Measurements from ENCODE around the gene UMAD1.
"Not testable (repeated sequence)": the region's sequence is repeated elsewhere in the genome, so short reads cannot be mapped to it uniquely, and the experiment has no call there.

UMAD1 gene

GRCh38 chr7:7798510-7798909 is 158.0 kb downstream of the UMAD1 start:
- DNase-seq (ENCODE audit: low read depth): no peak

GRCh38 chr7:7799138-7799537 is 158.6 kb downstream of the UMAD1 start:
- DNase-seq (ENCODE audit: low read depth): no peak

- no peak for DNase-seq (ENCODE audit: low read depth)
These were observed 162.0 kb downstream of the UMAD1 start for GRCh38 chr7:7802531-7802930.

- DNase-seq (ENCODE audit: low read depth): no peak
These were observed 163.2 kb downstream of the UMAD1 start for GRCh38 chr7:7803715-7804178.

- not testable (repeated sequence) for DNase-seq (ENCODE audit: low read depth)
These were observed 164.3 kb downstream of the UMAD1 start for GRCh38 chr7:7804822-7805221.

- no peak for DNase-seq (ENCODE audit: low read depth)
These were observed 165.1 kb downstream of the UMAD1 start for GRCh38 chr7:7805511-7806153.

GRCh38 chr7:7808156-7808555 is 167.6 kb downstream of the UMAD1 start:
- no peak for DNase-seq (ENCODE audit: low read depth)

GRCh38 chr7:7808626-7809025 is 168.1 kb downstream of the UMAD1 start:
- no peak for DNase-seq (ENCODE audit: low read depth)

GRCh38 chr7:7810380-7810779 is 169.8 kb downstream of the UMAD1 start:
- DNase-seq (ENCODE audit: low read depth): no peak

- DNase-seq (ENCODE audit: low read depth): no peak
These were observed 170.3 kb downstream of the UMAD1 start for GRCh38 chr7:7810826-7811225.

- DNase-seq (ENCODE audit: low read depth): no peak
These were observed 171.6 kb downstream of the UMAD1 start for GRCh38 chr7:7812112-7812511.

- no peak for DNase-seq (ENCODE audit: low read depth)
These were observed 174.8 kb downstream of the UMAD1 start for GRCh38 chr7:7815395-7815794.

- DNase-seq (ENCODE audit: low read depth): no peak
These were observed 175.5 kb downstream of the UMAD1 start for GRCh38 chr7:7816084-7816483.

- no peak for DNase-seq (ENCODE audit: low read depth)
These were observed 176.4 kb downstream of the UMAD1 start for GRCh38 chr7:7816816-7817536.

- DNase-seq (ENCODE audit: low read depth): no peak
These were observed 177.2 kb downstream of the UMAD1 start for GRCh38 chr7:7817748-7818147.

GRCh38 chr7:7818179-7818578 is 177.6 kb downstream of the UMAD1 start:
- not testable (repeated sequence) for DNase-seq (ENCODE audit: low read depth)

- no peak for DNase-seq (ENCODE audit: low read depth)
These were observed 179.1 kb downstream of the UMAD1 start for GRCh38 chr7:7819442-7820247.

GRCh38 chr7:7820409-7820808 is 179.9 kb downstream of the UMAD1 start:
- DNase-seq (ENCODE audit: low read depth): no peak

- no peak for DNase-seq (ENCODE audit: low read depth)
These were observed 180.4 kb downstream of the UMAD1 start for GRCh38 chr7:7820939-7821338.

GRCh38 chr7:7821517-7821916 is 181.0 kb downstream of the UMAD1 start:
- no peak for DNase-seq (ENCODE audit: low read depth)

GRCh38 chr7:7825294-7825693 is 184.7 kb downstream of the UMAD1 start:
- DNase-seq (ENCODE audit: low read depth): not testable (repeated sequence)

- no peak for DNase-seq (ENCODE audit: low read depth)
These were observed 189.1 kb downstream of the UMAD1 start for GRCh38 chr7:7829667-7830066.
